Fibroblast of upper back skin (primary cell): ENCODE results near the gene TRIM61.
"Not testable (repeated sequence)": the region's sequence is repeated elsewhere in the genome, so short reads cannot be mapped to it uniquely, and the experiment has no call there.

ENCODE experiments used
- DNase-seq: peaks from one replicate; pipeline ENCODE4 v3.0.0-alpha.2; 2013

Gene TRIM61

DNA sequence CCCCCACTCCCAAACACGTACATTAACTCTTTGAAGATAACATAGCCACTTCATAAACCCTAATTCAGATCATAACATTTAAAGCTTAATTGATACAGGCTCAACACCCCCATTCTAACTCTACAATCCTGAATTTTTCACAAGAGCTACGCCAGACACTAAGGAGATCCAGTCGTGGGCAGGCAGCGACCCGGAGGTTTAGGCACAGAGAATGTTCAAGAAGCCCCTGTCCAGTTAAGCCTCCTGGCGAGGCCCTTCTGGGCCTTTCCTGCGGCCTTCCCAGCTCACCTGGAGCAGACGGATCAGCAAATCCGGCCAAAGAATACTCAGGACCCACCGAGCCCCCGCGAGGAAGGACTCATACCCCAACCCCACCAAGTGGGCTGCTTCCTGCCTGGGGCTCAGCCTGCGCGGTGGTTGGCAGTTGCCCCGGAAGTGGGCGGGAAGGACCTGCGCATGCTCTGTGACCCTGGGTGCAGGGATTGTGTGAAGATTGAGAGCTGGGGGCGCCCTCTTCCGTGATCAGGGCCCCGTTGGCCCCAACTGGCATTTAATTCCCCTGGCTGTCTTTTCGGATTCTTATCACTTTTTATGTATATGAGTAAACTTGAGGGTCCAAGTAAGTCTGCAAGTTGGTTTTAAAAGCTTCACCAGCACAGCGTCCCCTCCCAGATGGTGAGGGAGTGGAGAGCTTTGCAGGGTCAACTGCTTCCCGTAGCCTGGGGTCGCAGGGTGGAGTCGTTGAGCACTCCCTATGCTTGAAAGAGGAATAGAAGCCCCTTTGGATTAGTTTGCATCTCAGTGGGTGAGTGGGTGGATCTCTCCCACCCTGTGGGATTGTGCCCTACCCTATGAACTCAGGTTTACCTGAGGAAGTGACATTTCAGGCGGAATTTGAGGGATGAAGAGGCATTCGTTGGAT is at the start of gene TRIM61:
TRIM61 (minus strand) TSS at position 415 of the 922 bp plus-strand sequence. CDS start 7,655 bp downstream, outside the sequence.
- DNase-seq: peak; percentile 76

- DNase-seq: not testable (repeated sequence)
Observed at GRCh38 chr4:165025782-165026181, 48.3 kb upstream of the TRIM61 start.

DNA sequence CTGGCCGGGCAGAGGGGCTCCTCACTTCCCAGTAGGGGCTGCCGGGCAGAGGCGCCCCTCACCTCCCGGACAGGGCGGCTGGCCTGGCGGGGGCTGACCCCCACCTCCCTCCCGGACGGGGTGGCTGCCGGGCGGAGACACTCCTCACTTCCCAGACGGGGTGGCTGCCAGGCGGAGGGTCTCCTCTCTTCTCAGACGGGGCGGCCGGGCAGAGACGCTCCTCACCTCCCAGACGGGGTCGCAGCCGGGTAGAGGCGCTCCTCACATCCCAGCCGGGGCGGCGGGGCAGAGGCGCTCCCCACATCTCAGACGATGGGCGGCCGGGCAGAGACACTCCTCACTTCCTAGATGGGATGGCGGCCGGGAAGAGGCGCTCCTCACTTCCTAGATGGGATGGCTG is 42.5 kb upstream of the TRIM61 start:
- DNase-seq: not testable (repeated sequence)

DNA sequence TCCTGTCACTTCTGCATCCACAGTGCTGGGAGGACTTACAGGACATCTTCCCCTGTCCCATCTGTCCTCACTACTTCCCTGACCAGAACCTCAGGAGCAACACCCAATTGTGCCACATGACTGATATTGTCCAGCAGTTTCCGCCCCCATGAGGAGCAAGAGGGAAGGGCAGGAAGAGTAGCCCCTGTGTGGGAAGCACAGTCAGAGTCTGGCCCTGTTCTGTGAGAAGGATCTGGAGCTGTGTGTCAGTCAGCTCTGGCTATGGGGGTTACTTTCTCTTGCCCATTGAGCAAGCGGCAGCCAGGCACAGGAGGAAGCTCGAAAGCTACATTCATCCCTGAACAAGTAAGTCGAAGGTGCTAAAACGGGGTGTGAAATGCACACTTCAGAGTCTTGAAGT is 39.5 kb upstream of the TRIM61 start:
- DNase-seq: no peak

- DNase-seq: no peak
Observed at GRCh38 chr4:165013691-165014090, 36.2 kb upstream of the TRIM61 start.

DNA sequence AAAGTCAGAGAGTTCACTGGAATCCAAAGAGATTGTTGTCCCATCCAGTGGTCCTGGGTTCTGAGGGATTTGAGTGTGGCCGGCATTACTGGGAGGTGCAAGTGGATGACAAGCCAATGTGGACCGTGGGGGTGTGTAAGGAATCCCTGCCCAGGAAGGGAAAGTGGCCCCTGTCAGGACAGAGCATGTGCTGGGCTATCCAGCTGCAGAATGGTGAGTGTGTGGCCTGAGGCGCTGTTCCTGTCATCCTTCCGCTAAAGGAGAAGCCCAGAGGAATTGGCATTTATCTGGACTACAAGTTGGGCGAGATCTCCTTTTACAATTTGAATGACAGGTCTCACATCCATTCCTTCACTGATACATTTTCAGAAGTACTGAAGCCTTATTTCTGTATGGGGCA is 33.9 kb upstream of the TRIM61 start:
- DNase-seq: no peak

DNA sequence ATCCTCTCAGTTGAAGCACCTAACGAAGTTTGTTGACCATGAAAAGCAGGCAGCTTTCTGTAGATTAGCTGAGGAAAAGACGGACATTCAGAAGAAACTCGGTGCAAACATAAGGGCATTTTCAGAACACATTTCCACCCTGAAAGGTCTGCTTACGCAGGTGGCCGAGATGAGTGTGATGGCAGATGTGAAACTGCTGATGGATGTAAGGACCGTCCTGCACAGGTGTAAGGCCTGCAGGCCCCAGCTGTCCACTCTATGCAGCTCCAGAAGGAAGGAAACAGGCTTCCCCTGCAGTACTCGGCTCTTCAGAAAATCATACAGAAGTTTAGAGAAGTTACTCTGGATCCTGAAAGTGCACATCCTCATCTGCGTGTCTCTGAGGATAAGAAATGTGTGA is 33.5 kb upstream of the TRIM61 start:
- no peak for DNase-seq

- DNase-seq: no peak
Observed at GRCh38 chr4:165010487-165010886, 33.0 kb upstream of the TRIM61 start.

DNA sequence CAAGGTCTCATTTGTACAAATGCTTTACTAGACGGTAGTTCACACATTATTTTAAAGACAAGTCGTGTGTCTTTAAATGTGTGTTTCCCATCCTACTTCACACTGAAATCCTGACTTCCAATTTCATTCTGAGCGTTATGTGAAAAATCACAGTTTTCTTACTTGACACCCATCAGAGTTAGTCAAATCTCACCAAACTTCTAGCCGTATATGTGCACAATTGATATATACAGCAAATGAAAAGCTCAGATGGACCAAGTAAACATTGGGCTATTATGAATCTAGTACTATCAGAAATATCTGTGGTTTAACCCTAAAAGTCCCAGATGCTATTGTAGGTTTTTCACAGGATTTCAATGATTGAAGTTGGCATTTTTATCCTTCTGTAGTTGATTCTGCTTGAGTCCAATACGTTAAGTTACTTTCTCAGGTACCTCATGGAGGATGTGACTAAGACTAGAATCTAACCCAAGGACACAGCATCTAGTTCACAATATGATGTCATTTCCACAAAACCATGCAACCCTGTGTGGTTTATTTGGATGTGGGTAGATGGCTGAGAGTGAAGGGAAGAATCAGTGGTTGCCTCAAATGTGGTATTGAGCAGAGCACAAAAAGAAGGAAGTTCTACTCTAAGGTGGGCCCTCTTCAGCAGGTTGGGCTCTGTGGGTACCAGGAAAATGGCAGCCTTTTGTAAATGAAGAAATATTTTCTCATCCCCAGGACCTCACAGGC is 32.2 kb upstream of the TRIM61 start:
- DNase-seq: no peak

DNA sequence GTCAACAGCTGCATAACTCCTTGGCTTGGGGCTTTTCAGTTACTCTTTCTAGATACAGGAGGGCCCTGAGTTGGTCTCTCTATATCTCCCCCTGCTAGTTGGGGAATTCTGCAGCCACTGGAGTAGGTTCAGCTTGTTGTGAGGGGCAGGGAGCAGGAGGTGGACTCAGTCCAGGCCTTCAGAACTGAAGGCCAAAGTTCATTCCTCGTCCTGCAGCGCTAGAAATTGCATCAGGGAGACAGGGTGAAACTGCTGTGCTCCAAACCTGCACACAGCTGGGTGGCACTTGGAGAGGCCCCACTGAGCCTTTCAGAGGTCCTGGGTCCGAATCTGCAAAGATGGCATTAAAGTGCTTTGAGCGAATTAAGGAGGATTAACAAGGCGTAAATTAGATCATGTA is 29.4 kb upstream of the TRIM61 start:
- DNase-seq: no peak

GRCh38 chr4:165006456-165006855 is 29.0 kb upstream of the TRIM61 start:
- DNase-seq: no peak

GRCh38 chr4:165005352-165005925 is 28.0 kb upstream of the TRIM61 start:
- no peak for DNase-seq

GRCh38 chr4:165001957-165002356 is 24.5 kb upstream of the TRIM61 start:
- not testable (repeated sequence) for DNase-seq

- not testable (repeated sequence) for DNase-seq
Observed at GRCh38 chr4:164998526-164999080, 21.1 kb upstream of the TRIM61 start.

- no peak for DNase-seq
Observed at GRCh38 chr4:164997941-164998340, 20.5 kb upstream of the TRIM61 start.

- no peak for DNase-seq
Observed at GRCh38 chr4:164997324-164997723, 19.9 kb upstream of the TRIM61 start.

- DNase-seq: not testable (repeated sequence)
Observed at GRCh38 chr4:164996123-164996522, 18.7 kb upstream of the TRIM61 start.

- DNase-seq: not testable (repeated sequence)
Observed at GRCh38 chr4:164990786-164991185, 13.3 kb upstream of the TRIM61 start.

GRCh38 chr4:164989471-164989870 is 12.0 kb upstream of the TRIM61 start:
- no peak for DNase-seq

GRCh38 chr4:164971929-164972328 is 5.5 kb downstream of the TRIM61 start:
- DNase-seq: not testable (repeated sequence)

- DNase-seq: peak; percentile 33
Observed at GRCh38 chr4:164959896-164960295, 17.6 kb downstream of the TRIM61 start.

- peak; percentile 16 for DNase-seq
Observed at GRCh38 chr4:164959421-164959820, 18.0 kb downstream of the TRIM61 start.
